HG02852 (cell line): ENCODE data around the gene RDH5.
A peak's percentile ranks its signal among the peaks of the same experiment; 100 is the strongest.

Source experiments
- ATAC-seq: cut with Tn5 transposase; IDR thresholded peaks from one replicate; pipeline ENCODE4 v1.9.1; 2021; ENCODE audit warnings: mild to moderate bottlenecking, moderate library complexity; ENCODE audit not compliant: unreplicated experiment

RDH5 gene

GRCh38 chr12:55711786-55712553 is 8.2 kb upstream of the RDH5 start:
- ATAC-seq = no peak

GRCh38 chr12:55712700-55713415 is 7.3 kb upstream of the RDH5 start:
- no peak for ATAC-seq

GRCh38 chr12:55713721-55714120 is 6.5 kb upstream of the RDH5 start:
- no peak for ATAC-seq

GRCh38 chr12:55715169-55715764 is 4.9 kb upstream of the RDH5 start:
- ATAC-seq = no peak

- ATAC-seq = peak; percentile 93
These were observed 4.2 kb upstream of the RDH5 start, which contains the start of gene BLOC1S1 for GRCh38 chr12:55715833-55716581. TSS of gene BLOC1S1 (plus strand) at chr12:55716046. CDS start at chr12:55716052, 6 bp downstream.

GRCh38 chr12:55716582-55716957 is 3.6 kb upstream of the RDH5 start:
- no peak for ATAC-seq

- no peak for ATAC-seq
These were observed 2.9 kb upstream of the RDH5 start for GRCh38 chr12:55717011-55718007.

- ATAC-seq = no peak
These were observed 2.2 kb upstream of the RDH5 start for GRCh38 chr12:55718015-55718414.

- ATAC-seq = no peak
These were observed 1.4 kb upstream of the RDH5 start for GRCh38 chr12:55718624-55719275.

GRCh38 chr12:55719371-55719770 is 822 bp upstream of the RDH5 start:
- ATAC-seq = no peak

- no peak for ATAC-seq
These were observed 776 bp downstream of the RDH5 start for GRCh38 chr12:55720894-55721444.

- no peak for ATAC-seq
These were observed 1.5 kb downstream of the RDH5 start for GRCh38 chr12:55721601-55722213.

GRCh38 chr12:55722948-55723347 is 2.8 kb downstream of the RDH5 start:
- ATAC-seq = no peak

GRCh38 chr12:55723516-55724225 is 3.5 kb downstream of the RDH5 start:
- no peak for ATAC-seq

GRCh38 chr12:55724226-55724939 is 4.2 kb downstream of the RDH5 start:
- ATAC-seq = no peak

- ATAC-seq = no peak
These were observed 4.7 kb downstream of the RDH5 start for GRCh38 chr12:55724940-55725309.

- no peak for ATAC-seq
These were observed 5.4 kb downstream of the RDH5 start for GRCh38 chr12:55725556-55725955.

- no peak for ATAC-seq
These were observed 6.8 kb downstream of the RDH5 start for GRCh38 chr12:55726971-55727370.
